ENCODE data around the gene MAN1A1. TPM values are rescaled to one million over a fixed set of nuclear protein-coding genes. Genes with fewer than 3 reads are reported as not detected.

The MAN1A1 gene
- total RNA-seq, 1 experiment from 2014 or later, result 13.3 TPM

- Mint-ChIP-seq H3K36me3 (ENCODE audit: insufficient read depth, unreplicated experiment) (no peaks in the 10 kb centered on the region), H3K4me3 (ENCODE audit: low read depth, unreplicated experiment) (no peak overlapping the region), H3K27ac (ENCODE audit: unreplicated experiment) (no peak overlapping the region), H3K9me3 (ENCODE audit: low read depth, unreplicated experiment) (no peaks in the 10 kb centered on the region), H3K4me1 (ENCODE audit: low read depth, unreplicated experiment) (no peaks in the 10 kb centered on the region), H3K27me3 (ENCODE audit: unreplicated experiment) (no peaks in the 10 kb centered on the region)
- no TSS peak for BruUV-seq (replicated peaks)
- no peak for TF ChIP-seq CTCF (IDR thresholded peaks at IDR 0.05; ENCODE audit: unreplicated experiment)
- CTCF ChIA-PET, result interaction anchor here (0.9 kb wide), 1 partner anchor 79 kb away, joined by 11 read pairs; no protein-coding TSS in a partner anchor
- DNase-seq, result no peak
- intact Hi-C loops (cut with micrococcal nuclease; ENCODE audit: unreplicated experiment), result no loop called here
Observed at GRCh38 chr6:119328892-119329793, 20.4 kb downstream of the MAN1A1 start.

DNA sequence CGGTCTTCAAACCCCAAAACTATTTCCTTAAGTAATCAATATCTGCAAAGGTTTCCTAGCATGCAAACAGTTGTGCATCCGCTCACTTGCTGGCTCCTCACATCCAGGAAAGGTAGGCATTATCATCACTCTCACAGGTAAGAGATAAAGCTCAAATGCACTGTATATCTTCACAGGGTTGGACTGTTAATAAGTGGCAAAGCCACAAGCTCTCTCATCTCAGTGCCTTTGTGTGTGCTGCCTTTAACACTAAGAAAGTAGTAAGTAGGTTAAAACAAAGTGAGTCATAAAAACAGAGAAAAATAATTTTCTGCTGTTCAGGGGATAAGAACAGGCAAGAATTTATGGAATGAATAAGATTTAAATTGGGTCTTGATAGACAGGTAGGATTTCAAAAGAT, 21.3 kb downstream of the MAN1A1 start:
- Mint-ChIP-seq H3K4me1 (ENCODE audit: low read depth, unreplicated experiment) (peaks cover 8% of the 10 kb centered on the region), H3K36me3 (ENCODE audit: insufficient read depth, unreplicated experiment) (no peaks in the 10 kb centered on the region), H3K9me3 (ENCODE audit: low read depth, unreplicated experiment) (no peaks in the 10 kb centered on the region), H3K4me3 (ENCODE audit: low read depth, unreplicated experiment) (no peak overlapping the region), H3K27ac (ENCODE audit: unreplicated experiment) (no peak overlapping the region), H3K27me3 (ENCODE audit: unreplicated experiment) (no peaks in the 10 kb centered on the region)
- CTCF ChIA-PET, result no interaction called here
- no TSS peak for BruUV-seq (replicated peaks)
- no peak for DNase-seq
- intact Hi-C loops (cut with micrococcal nuclease; ENCODE audit: unreplicated experiment), result no loop called here
- TF ChIP-seq CTCF (IDR thresholded peaks at IDR 0.05; ENCODE audit: unreplicated experiment), result no peak

DNA sequence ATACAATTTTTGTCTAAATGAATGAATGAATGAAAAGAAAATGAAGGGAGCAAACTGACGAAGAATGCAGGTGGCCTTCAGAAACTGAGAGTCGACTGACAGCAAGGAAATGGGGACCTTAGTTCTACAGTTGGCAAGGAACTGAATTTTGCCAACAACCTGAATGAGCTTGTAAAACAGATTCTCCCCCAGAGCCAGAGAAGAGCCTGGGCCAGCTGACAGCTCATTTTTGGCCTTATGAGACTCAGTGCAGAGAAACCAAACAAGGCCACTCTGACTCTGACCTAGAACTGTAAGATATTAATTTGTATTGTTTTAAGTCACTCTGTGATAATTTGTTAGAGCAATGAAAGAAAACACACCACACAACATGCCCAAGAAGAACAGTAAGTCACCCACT, 21.8 kb downstream of the MAN1A1 start:
- no peak overlapping the region for H3K27ac Mint-ChIP-seq (ENCODE audit: unreplicated experiment)
- BruUV-seq (replicated peaks), result no TSS peak
- H3K4me3 Mint-ChIP-seq (ENCODE audit: low read depth, unreplicated experiment), result no peak overlapping the region
- TF ChIP-seq CTCF (IDR thresholded peaks at IDR 0.05; ENCODE audit: unreplicated experiment), result no peak
- DNase-seq, result no peak
- H3K27me3 Mint-ChIP-seq (ENCODE audit: unreplicated experiment), result no peaks in the 10 kb centered on the region
- no peaks in the 10 kb centered on the region for H3K36me3 Mint-ChIP-seq (ENCODE audit: insufficient read depth, unreplicated experiment)
- H3K9me3 Mint-ChIP-seq (ENCODE audit: low read depth, unreplicated experiment), result no peaks in the 10 kb centered on the region
- CTCF ChIA-PET, result interaction anchor here (0.8 kb wide), 1 partner anchor 1862 kb away, joined by 7 read pairs; no protein-coding TSS in a partner anchor
- intact Hi-C loops (cut with micrococcal nuclease; ENCODE audit: unreplicated experiment), result no loop called here
- H3K4me1 Mint-ChIP-seq (ENCODE audit: low read depth, unreplicated experiment), result peaks cover 12% of the 10 kb centered on the region

DNA sequence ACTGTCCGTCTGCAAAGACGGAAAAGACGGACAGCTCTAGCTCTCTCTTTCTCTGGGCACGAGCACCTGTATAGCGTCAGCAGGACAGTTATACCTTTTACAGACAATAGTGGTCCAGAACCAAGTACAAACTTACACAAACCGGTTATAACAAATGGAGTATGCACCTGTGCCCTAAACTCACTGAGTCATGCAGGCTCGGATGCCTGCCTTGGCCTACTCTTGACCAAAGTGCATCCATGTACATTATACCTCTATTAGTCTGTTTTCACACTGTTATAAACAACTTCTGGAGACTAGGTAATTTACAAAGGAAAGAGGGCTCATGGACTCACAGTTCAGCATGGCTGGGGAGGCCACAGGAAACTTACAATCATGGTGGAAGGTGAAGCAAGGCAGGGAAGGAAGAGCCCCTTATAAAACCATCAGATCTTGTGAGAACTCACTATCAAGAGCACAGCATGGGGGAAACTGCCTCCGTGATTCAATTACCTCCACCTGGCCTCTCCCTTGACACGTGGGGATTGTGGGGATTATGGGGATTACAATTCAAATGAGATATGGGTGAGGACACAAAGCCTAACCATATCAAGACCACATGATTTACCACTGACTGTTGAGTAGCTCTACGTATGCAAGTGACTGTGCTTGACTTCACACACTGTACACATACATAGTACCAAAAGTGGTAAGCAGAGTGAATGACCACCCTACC, 23.1 kb downstream of the MAN1A1 start:
- peaks cover 12% of the 10 kb centered on the region for H3K4me1 Mint-ChIP-seq (ENCODE audit: low read depth, unreplicated experiment)
- H3K4me3 Mint-ChIP-seq (ENCODE audit: low read depth, unreplicated experiment), result no peak overlapping the region
- no TSS peak for BruUV-seq (replicated peaks)
- H3K9me3 Mint-ChIP-seq (ENCODE audit: low read depth, unreplicated experiment), result no peaks in the 10 kb centered on the region
- H3K27ac Mint-ChIP-seq (ENCODE audit: unreplicated experiment), result no peak overlapping the region
- DNase-seq, result no peak
- no peaks in the 10 kb centered on the region for H3K27me3 Mint-ChIP-seq (ENCODE audit: unreplicated experiment)
- CTCF ChIA-PET, result no interaction called here
- intact Hi-C loops (cut with micrococcal nuclease; ENCODE audit: unreplicated experiment), result no loop called here
- no peak for TF ChIP-seq CTCF (IDR thresholded peaks at IDR 0.05; ENCODE audit: unreplicated experiment)
- no peaks in the 10 kb centered on the region for H3K36me3 Mint-ChIP-seq (ENCODE audit: insufficient read depth, unreplicated experiment)
